ENCODE measurements around the gene OPRPN.

DNA sequence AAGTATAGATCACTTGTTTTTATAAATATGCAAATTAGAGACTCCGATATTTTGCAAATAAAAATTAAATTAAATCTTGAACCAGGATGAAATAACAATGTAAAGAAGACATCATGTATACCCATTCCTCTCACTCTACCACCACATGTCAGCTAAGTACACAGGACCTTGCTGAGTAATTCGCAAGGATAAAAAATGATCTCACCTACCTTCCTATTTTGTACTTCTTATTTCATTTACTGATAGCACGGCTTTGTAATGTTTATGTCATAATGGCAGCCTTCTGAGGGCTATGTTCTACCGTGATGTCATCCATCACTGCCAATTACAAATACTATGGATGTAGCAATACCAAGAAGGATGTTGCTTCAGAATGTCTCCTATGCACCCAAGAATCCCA is 25.8 kb upstream of the OPRPN start:
- TF ChIP-seq, protein P1, sequence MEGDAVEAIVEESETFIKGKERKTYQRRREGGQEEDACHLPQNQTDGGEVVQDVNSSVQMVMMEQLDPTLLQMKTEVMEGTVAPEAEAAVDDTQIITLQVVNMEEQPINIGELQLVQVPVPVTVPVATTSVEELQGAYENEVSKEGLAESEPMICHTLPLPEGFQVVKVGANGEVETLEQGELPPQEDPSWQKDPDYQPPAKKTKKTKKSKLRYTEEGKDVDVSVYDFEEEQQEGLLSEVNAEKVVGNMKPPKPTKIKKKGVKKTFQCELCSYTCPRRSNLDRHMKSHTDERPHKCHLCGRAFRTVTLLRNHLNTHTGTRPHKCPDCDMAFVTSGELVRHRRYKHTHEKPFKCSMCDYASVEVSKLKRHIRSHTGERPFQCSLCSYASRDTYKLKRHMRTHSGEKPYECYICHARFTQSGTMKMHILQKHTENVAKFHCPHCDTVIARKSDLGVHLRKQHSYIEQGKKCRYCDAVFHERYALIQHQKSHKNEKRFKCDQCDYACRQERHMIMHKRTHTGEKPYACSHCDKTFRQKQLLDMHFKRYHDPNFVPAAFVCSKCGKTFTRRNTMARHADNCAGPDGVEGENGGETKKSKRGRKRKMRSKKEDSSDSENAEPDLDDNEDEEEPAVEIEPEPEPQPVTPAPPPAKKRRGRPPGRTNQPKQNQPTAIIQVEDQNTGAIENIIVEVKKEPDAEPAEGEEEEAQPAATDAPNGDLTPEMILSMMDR (IDR thresholded peaks at IDR 0.05) = no peak
- TF ChIP-seq POLR2A (IDR thresholded peaks at IDR 0.05) = no peak

All from esophagus squamous epithelium (tissue), 4 donors.